ENCODE results near the gene FUOM.
A peak's percentile ranks its signal among the peaks of the same experiment; 100 is the strongest.

FUOM gene

GRCh38 chr10:133381036-133381435, 23.2 kb upstream of the FUOM start:
- TF ChIP-seq SPI1 (IDR thresholded peaks at IDR 0.05; ENCODE audit: borderline replicate concordance, low read depth): no peak
- no peak for TF ChIP-seq POLR2AphosphoS5 (IDR thresholded peaks at IDR 0.05; ENCODE audit: low read depth)
- TF ChIP-seq CTCF (IDR thresholded peaks at IDR 0.05; ENCODE audit: insufficient read depth, low read length): no peak
- TF ChIP-seq, protein P1, sequence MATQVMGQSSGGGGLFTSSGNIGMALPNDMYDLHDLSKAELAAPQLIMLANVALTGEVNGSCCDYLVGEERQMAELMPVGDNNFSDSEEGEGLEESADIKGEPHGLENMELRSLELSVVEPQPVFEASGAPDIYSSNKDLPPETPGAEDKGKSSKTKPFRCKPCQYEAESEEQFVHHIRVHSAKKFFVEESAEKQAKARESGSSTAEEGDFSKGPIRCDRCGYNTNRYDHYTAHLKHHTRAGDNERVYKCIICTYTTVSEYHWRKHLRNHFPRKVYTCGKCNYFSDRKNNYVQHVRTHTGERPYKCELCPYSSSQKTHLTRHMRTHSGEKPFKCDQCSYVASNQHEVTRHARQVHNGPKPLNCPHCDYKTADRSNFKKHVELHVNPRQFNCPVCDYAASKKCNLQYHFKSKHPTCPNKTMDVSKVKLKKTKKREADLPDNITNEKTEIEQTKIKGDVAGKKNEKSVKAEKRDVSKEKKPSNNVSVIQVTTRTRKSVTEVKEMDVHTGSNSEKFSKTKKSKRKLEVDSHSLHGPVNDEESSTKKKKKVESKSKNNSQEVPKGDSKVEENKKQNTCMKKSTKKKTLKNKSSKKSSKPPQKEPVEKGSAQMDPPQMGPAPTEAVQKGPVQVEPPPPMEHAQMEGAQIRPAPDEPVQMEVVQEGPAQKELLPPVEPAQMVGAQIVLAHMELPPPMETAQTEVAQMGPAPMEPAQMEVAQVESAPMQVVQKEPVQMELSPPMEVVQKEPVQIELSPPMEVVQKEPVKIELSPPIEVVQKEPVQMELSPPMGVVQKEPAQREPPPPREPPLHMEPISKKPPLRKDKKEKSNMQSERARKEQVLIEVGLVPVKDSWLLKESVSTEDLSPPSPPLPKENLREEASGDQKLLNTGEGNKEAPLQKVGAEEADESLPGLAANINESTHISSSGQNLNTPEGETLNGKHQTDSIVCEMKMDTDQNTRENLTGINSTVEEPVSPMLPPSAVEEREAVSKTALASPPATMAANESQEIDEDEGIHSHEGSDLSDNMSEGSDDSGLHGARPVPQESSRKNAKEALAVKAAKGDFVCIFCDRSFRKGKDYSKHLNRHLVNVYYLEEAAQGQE (IDR thresholded peaks at IDR 0.05; ENCODE audit: insufficient replicate concordance, low read depth): no peak
- TF ChIP-seq GABPA (IDR thresholded peaks at IDR 0.05; ENCODE audit: low read depth): no peak
- peaks cover 4% of the 10 kb centered on the region for H3K27me3 ChIP-seq (ENCODE audit: insufficient read depth, poor library complexity, severe bottlenecking)
- no peak overlapping the region for H3K27ac ChIP-seq (replicated peaks)
- H3K4me3 ChIP-seq (replicated peaks; ENCODE audit: insufficient read depth, low read length): no peak overlapping the region
- DNase-seq (ENCODE audit: low read depth in 1 of 2, low spot score in 1 of 2): no peak

DNA sequence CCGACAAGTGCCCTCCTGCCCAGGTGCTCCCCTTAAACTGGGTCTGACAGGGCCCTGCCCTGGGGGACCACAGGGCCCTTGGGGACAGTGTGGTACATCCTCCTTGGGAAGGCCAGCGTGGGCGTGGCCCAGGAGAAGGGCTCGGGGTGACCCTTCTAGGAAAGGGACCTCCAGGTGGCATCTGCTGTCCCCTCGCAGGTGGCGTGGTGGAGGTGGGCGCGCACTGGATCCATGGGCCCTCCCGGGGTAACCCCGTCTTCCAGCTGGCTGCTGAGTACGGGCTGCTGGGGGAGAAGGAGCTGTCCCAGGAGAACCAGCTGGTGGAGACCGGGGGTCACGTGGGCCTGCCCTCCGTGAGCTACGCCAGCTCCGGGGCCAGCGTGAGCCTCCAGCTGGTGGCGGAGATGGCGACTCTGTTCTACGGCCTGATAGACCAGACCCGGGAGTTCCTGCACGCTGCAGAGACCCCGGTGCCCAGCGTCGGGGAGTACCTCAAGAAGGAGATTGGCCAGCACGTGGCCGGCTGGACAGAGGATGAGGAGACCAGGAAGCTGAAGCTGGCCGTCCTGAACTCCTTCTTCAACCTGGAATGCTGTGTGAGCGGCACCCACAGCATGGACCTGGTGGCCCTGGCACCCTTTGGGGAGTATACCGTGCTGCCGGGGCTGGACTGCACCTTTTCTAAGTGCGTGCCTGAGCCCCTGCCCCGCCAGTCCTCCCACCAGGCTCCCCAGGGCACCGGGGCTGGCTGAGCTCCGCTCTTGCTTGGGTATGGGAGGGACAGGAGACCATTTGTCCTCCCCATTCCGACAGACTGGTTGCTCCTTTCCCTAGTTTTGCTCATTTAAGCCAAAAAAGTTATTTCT, 22.2 kb upstream of the FUOM start:
- Histone ChIP-seq H3K27ac (replicated peaks) (no peak overlapping the region), H3K27me3 (ENCODE audit: insufficient read depth, poor library complexity, severe bottlenecking) (peaks cover 4% of the 10 kb centered on the region), H3K4me3 (replicated peaks; ENCODE audit: insufficient read depth, low read length) (peak overlapping the region; percentile 43)
- no peak for DNase-seq (ENCODE audit: low read depth in 1 of 2, low spot score in 1 of 2)
- no peak for TF ChIP-seq GABPA (IDR thresholded peaks at IDR 0.05; ENCODE audit: low read depth)
- no peak for TF ChIP-seq CTCF (IDR thresholded peaks at IDR 0.05; ENCODE audit: insufficient read depth, low read length)
- TF ChIP-seq, protein P1 (IDR thresholded peaks at IDR 0.05; ENCODE audit: insufficient replicate concordance, low read depth): no peak
- no peak for TF ChIP-seq POLR2AphosphoS5 (IDR thresholded peaks at IDR 0.05; ENCODE audit: low read depth)
- TF ChIP-seq SPI1 (IDR thresholded peaks at IDR 0.05; ENCODE audit: borderline replicate concordance, low read depth): no peak

GRCh38 chr10:133379152-133379800, 21.5 kb upstream of the FUOM start, which contains the start of gene PAOX:
Gene PAOX, plus strand, starts transcription at chr10:133379262. Its CDS starts 55 bp downstream, at chr10:133379317.
- H3K27me3 ChIP-seq (ENCODE audit: insufficient read depth, poor library complexity, severe bottlenecking): peaks cover 4% of the 10 kb centered on the region
- H3K27ac ChIP-seq (replicated peaks): no peak within 1 kb of the TSS
- H3K4me3 ChIP-seq (replicated peaks; ENCODE audit: insufficient read depth, low read length): peak within 1 kb of the TSS; percentile 72
- TF ChIP-seq GABPA (IDR thresholded peaks at IDR 0.05; ENCODE audit: low read depth): no peak
- no peak for TF ChIP-seq POLR2AphosphoS5 (IDR thresholded peaks at IDR 0.05; ENCODE audit: low read depth)
- no peak for TF ChIP-seq CTCF (IDR thresholded peaks at IDR 0.05; ENCODE audit: insufficient read depth, low read length)
- TF ChIP-seq, protein P1 (IDR thresholded peaks at IDR 0.05; ENCODE audit: insufficient replicate concordance, low read depth): no peak
- TF ChIP-seq SPI1 (IDR thresholded peaks at IDR 0.05; ENCODE audit: borderline replicate concordance, low read depth): no peak
- no peak for DNase-seq (ENCODE audit: low read depth in 1 of 2, low spot score in 1 of 2)
